HG02981 (cell line): Measurements from ENCODE around the gene PRKN.
A peak's percentile ranks its signal among the peaks of the same experiment; 100 is the strongest.

Experiments used
- ATAC-seq: cut with Tn5 transposase; IDR thresholded peaks from one replicate; pipeline ENCODE4 v1.9.1; 2021; ENCODE audit warnings: mild to moderate bottlenecking, moderate library complexity; ENCODE audit not compliant: unreplicated experiment

PRKN gene

GRCh38 chr6:161444464-161444863 is 1283.1 kb downstream of the PRKN start:
- ATAC-seq, result no peak

- ATAC-seq, result no peak
Observed at GRCh38 chr6:161443848-161444247, 1283.7 kb downstream of the PRKN start.

- ATAC-seq, result no peak
Observed at GRCh38 chr6:161442420-161442819, 1285.1 kb downstream of the PRKN start.

GRCh38 chr6:161440299-161440698 is 1287.3 kb downstream of the PRKN start:
- no peak for ATAC-seq

- ATAC-seq, result no peak
Observed at GRCh38 chr6:161439093-161439492, 1288.5 kb downstream of the PRKN start.

- ATAC-seq, result no peak
Observed at GRCh38 chr6:161438430-161439030, 1289.0 kb downstream of the PRKN start.

GRCh38 chr6:161437851-161438250 is 1289.7 kb downstream of the PRKN start:
- ATAC-seq, result no peak

GRCh38 chr6:161436106-161436876 is 1291.3 kb downstream of the PRKN start:
- no peak for ATAC-seq

- no peak for ATAC-seq
Observed at GRCh38 chr6:161435748-161436070, 1291.9 kb downstream of the PRKN start.

- no peak for ATAC-seq
Observed at GRCh38 chr6:161434921-161435747, 1292.4 kb downstream of the PRKN start.

GRCh38 chr6:161434350-161434749 is 1293.2 kb downstream of the PRKN start:
- ATAC-seq, result no peak

- ATAC-seq, result no peak
Observed at GRCh38 chr6:161432546-161432945, 1295.0 kb downstream of the PRKN start.

GRCh38 chr6:161429921-161430490 is 1297.6 kb downstream of the PRKN start:
- no peak for ATAC-seq

- no peak for ATAC-seq
Observed at GRCh38 chr6:161424421-161424820, 1303.1 kb downstream of the PRKN start.

GRCh38 chr6:161422710-161423680 is 1304.6 kb downstream of the PRKN start:
- no peak for ATAC-seq

- ATAC-seq, result peak; percentile 81
Observed at GRCh38 chr6:161418463-161418945, 1309.1 kb downstream of the PRKN start.

GRCh38 chr6:161417717-161418462 is 1309.7 kb downstream of the PRKN start:
- ATAC-seq, result peak; percentile 9

- no peak for ATAC-seq
Observed at GRCh38 chr6:161415302-161415855, 1312.2 kb downstream of the PRKN start.

- ATAC-seq, result no peak
Observed at GRCh38 chr6:161414707-161415106, 1312.9 kb downstream of the PRKN start.
